G401 (cell line): ENCODE results near the gene ILF2. TPM values are rescaled to one million over a fixed set of nuclear protein-coding genes. Genes with fewer than 3 reads are reported as not detected.
"Not testable (repeated sequence)": the region's sequence is repeated elsewhere in the genome, so short reads cannot be mapped to it uniquely, and the experiment has no call there.

Experiments used
- DNase-seq: peaks from one replicate; pipeline ENCODE4 v3.0.0-alpha.2; 2015; ENCODE audit warnings: low spot score
- in situ Hi-C: cut with HindIII; loops from 2 replicates; pipeline ENCODE4 v1.10.0; 2016; ENCODE audit warnings: low sequenced_read_pairs, mixed read lengths
- total RNA-seq: library from RNA; depleted of rRNA; stranded (reverse); fragments of >200 nt; shearing (Covaris generic); gene quantifications from 2 replicates; pipeline ENCODE4 v1.2.3, GENCODE V29; 2014

Gene ILF2
- total RNA-seq, 1 experiment from 2014 or later, result 376 TPM

- in situ Hi-C loops, result loop anchor here (10.0 kb wide), 1 partner anchor 62 kb away; no protein-coding TSS in a partner anchor
- no peak for DNase-seq
Measured at GRCh38 chr1:153682730-153683129, 11.9 kb upstream of the ILF2 start.

- no peak for DNase-seq
- in situ Hi-C loops, result loop anchor here (10.0 kb wide), 1 partner anchor 65 kb away; no protein-coding TSS in a partner anchor
Measured at GRCh38 chr1:153680120-153680403, 9.3 kb upstream of the ILF2 start.

GRCh38 chr1:153679337-153680119 is 8.7 kb upstream of the ILF2 start:
- in situ Hi-C loops, result loop anchor here (10.0 kb wide), 1 partner anchor 65 kb away; no protein-coding TSS in a partner anchor
- DNase-seq, result no peak

- in situ Hi-C loops, result no loop called here
- DNase-seq, result peak; percentile 24
Measured at GRCh38 chr1:153678519-153679336, 7.9 kb upstream of the ILF2 start, which contains the start of gene NPR1. Gene NPR1 (plus strand): TSS chr1:153678688. CDS start chr1:153679109, 421 bp downstream.

GRCh38 chr1:153677718-153678518 is 7.1 kb upstream of the ILF2 start:
- peak; percentile 68 for DNase-seq
- in situ Hi-C loops, result no loop called here

- in situ Hi-C loops, result no loop called here
- DNase-seq, result no peak
Measured at GRCh38 chr1:153673511-153673910, 2.7 kb upstream of the ILF2 start.

GRCh38 chr1:153671628-153672353 is 998 bp upstream of the ILF2 start:
- in situ Hi-C loops, DNase-seq: not testable (repeated sequence)

GRCh38 chr1:153670257-153670858 is 435 bp downstream of the ILF2 start:
- in situ Hi-C loops, result no loop called here
- no peak for DNase-seq

GRCh38 chr1:153669606-153670005 is 1.2 kb downstream of the ILF2 start:
- DNase-seq, result no peak
- in situ Hi-C loops, result no loop called here

- DNase-seq, in situ Hi-C loops: not testable (repeated sequence)
Measured at GRCh38 chr1:153668672-153669071, 2.1 kb downstream of the ILF2 start.

GRCh38 chr1:153667439-153667838 is 3.4 kb downstream of the ILF2 start:
- in situ Hi-C loops, result no loop called here
- no peak for DNase-seq

GRCh38 chr1:153663211-153663610 is 7.6 kb downstream of the ILF2 start:
- in situ Hi-C loops, result no loop called here
- no peak for DNase-seq

GRCh38 chr1:153662269-153662668 is 8.5 kb downstream of the ILF2 start:
- no peak for DNase-seq
- in situ Hi-C loops, result no loop called here

- DNase-seq, result no peak
- in situ Hi-C loops, result no loop called here
Measured at GRCh38 chr1:153661111-153661708, 9.6 kb downstream of the ILF2 start.

GRCh38 chr1:153659656-153660055 is 11.1 kb downstream of the ILF2 start:
- in situ Hi-C loops, result no loop called here
- DNase-seq, result no peak

GRCh38 chr1:153659175-153659534 is 11.6 kb downstream of the ILF2 start:
- no peak for DNase-seq
- in situ Hi-C loops, result no loop called here

- in situ Hi-C loops, result no loop called here
- peak; percentile 94 for DNase-seq
Measured at GRCh38 chr1:153658400-153659174, 12.2 kb downstream of the ILF2 start, which contains the start of gene SNAPIN. Gene SNAPIN (plus strand): TSS chr1:153658703. CDS start chr1:153658744, 41 bp downstream.
